GM21576 (cell line): Measurements from ENCODE around the gene ARFRP1.

Experiments used
- ATAC-seq: cut with Tn5 transposase; IDR thresholded peaks from one replicate; pipeline ENCODE4 v1.9.1; 2021; ENCODE audit warnings: mild to moderate bottlenecking, moderate library complexity; ENCODE audit not compliant: unreplicated experiment

The ARFRP1 gene

DNA sequence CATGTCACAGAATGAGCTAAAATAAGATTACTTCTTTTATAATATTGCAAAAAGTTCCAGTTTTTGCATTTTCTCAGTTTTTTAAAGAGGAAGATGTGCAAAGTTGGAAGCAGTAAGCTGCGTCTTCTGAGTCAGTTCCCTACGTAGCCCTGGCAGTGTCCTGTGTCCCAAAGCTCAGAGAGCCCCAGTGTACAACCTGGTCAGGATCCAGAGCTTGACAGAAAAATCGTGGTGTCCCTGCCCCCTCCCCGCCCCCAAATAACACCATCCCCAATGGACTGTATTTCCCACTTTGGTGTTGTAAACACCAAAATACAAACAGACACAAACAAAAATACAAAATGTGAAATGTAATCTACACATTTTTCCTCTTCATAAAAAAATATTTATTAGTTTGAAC is 36.4 kb upstream of the ARFRP1 start:
- ATAC-seq = no peak

DNA sequence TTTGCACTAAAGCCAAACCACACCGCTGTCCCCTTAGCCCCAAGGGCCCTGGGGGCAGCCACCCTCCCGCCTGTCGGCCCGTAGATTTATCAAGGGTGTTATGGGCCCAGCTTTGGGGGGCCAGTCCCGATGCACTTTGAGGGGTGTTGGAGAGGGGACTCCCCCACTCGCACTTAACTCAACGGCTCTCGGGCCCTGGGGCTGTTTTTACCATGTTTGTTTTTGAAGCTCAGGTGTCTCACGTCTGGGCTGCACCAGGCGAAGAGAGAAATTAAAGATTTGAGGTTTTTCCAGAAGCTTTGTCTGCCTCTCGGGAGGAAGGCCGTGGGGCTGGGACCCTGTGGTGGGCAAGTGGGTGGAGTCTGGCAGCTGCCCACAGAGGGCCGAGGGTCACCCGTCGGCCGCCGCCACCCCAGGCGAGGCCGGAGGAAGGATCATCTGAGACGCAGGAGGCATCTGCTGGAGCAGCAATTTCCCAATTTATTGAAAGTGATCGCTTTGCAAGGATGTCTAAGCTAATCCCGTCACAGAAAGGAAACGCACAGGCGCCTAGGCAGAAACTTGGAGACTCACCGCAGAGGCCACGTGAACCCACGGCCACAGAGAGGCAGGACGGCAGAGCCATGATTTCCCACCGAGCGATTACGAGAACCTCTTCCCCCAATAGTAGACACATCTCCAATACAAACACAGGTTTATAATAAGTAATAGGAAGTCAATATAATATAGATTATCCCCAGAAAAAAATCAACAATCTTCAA is 35.6 kb upstream of the ARFRP1 start:
- no peak for ATAC-seq

DNA sequence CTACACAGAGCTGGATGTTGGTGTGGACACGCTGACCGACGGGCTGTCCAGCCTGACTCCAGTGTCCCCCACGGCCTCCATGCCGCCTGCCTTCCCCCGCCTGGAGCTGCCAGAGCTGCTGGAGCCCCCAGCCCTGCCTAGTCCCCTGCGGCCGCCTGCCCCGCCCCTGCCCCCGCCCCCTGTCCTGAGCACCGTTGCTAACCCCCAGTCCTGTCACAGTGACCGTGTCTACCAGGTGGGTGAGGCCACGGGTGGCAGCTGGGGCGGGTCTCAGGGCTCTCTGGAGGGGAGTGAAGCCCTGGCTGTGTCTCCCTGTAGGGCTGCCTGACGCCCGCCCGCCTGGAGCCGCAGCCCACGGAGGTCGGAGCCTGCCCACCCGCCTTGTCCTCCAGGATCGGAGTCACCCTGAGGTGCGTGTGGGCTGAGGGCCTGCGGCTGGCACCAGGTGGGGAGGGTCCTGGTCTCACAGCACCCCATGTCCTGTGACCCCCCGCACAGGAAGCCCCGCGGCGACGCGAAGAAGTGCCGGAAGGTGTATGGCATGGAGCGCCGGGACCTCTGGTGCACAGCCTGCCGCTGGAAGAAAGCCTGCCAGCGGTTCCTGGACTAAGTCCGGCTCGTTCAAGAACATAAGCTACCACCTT is 34.7 kb upstream of the ARFRP1 start:
- no peak for ATAC-seq

DNA sequence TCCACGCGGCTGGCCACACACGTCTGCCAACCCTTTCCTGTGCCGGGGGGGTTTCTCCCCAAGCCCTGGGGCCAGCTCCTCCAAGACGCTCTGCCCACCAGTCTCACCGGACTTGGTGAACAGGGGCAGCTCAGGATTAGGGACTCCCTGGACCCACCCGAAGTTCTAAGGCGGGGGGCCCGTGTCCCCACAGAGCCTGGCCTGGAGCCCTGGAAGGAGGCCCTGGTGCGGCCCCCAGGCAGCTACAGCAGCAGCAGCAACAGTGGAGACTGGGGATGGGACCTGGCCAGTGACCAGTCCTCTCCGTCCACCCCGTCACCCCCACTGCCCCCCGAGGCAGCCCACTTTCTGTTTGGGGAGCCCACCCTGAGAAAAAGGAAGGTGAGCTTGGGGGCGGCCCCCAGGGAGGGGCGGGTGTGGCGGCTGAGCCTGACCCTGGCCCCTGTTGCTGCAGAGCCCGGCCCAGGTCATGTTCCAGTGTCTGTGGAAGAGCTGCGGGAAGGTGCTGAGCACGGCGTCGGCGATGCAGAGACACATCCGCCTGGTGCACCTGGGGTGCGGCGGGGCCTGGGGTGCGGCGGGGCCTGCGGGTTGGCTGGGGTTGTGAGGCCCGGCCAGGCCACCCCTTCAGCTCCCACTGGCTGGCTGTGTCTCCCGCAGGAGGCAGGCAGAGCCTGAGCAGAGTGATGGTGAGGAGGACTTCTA is 34.1 kb upstream of the ARFRP1 start:
- no peak for ATAC-seq

DNA sequence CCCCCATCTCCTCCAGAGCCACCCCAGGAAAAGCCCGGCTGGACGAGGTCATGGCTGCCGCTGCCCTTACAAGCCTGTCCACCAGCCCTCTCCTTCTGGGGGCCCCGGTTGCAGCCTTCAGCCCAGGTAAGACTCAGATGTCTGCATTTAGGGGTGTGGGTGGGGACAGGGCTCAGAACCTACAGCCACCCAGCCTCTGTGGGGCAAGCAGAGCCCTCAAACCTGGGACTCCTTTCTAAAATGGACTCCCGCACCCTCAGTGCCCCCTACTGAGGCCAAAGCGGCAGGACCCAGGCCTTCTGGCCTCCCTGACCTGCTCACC is 33.5 kb upstream of the ARFRP1 start:
- no peak for ATAC-seq

DNA sequence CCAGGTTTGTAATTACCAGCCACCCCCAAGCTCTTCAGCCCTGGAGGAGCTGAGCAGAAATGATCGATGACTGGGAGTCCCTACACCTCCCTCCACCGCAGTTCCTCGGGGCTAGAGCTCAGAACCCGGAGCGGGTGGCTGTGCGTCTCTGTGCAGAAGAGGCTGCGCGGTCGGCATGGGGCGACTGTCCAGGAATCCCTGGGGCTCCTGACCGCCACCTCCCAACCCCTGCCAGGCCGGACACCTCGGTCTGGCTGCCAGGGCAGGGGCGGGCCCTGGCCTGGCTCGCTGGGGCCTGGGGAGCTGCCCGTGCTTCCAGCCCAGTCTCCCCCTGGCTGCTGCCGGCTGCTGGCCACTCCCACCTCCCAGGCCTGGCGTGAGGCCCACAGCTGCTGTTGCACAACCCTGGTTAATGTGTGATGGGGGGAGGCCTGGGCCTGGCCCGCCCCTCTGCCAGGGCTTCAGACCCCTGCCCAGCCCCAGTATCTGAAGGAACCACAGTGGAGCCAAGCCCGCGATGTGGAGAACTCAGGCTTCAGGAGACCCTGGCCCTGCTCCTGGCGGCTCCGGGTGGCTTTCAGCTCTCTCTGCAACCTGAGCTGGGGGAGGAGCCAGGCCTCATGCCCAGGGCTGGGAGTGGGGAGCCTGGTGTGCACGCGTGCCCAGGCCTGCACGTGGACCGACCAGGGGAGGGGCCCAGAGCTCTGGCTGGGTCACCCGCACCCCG is 33.0 kb upstream of the ARFRP1 start:
- ATAC-seq = no peak

DNA sequence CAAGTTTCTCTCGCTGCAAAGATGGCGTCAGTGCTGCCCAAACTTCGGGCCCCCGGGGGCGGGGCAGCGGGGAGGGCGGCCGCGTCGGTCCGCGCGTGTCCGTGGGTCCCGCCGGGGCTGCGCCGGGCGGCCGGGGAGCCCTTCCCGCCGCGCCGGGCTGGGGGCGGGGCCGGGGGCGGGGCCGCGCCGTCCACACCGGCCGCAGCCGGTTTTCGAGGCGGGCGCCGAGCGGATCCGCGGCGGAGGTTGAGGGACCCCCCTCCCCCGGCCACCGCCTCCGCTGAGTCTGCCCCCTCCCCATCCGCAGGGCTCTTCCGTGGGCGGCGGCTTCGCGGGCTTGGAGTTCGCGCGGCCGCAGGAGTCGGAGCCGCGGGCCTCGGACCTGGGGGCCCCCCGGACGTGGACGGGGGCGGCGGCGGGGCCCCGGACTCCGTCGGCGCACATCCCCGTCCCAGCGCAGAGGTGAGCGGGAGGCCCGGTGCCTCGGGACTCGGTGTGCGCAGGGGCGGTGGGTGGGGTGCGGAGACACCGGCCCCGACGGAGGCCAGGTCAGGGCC is 32.4 kb upstream of the ARFRP1 start:
- ATAC-seq = no peak

DNA sequence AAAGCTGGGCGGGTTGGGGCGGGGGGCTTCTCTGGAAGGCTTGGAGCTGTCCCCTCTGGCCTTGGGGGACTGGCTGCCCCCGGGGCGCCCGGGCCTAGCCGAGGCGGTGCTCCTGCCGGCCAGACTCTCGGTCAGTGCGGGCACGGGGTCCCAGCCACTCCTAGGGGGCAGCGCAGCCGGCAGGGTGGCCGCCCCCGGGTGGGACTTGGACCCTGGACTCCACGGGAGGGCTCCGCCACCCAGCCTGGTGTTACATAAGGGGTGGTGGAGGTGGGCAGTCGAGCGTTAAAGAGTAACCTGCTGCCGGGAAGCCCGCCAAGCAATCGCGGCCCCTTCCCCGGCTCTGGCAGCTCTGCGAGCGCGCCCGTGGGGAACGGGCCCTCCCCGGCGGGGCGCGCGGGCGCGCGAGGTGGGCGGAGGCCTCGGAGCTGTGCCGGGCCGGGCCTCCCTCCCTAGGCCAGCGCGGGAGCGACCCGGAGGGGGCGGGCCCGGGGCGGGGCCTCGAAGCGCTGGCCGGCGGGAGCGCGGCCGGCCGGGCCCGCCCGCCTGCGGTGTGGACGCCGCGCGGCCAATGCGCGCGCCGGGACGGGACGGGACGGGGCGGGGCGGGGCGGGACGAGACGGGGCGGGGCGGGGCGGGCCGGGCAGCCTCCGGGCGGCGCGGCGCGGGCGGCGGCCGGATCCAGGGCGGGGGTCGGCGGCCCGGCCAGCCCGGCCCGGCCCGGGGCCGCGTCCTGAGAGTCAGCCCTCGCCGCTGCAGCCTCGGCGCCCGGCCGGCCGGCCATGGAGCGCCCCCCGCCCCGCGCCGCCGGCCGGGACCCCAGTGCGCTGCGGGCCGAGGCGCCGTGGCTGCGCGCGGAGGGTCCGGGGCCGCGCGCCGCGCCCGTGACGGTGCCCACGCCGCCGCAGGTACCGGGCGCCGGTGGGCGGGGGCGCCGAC is 31.6 kb upstream of the ARFRP1 start, which contains the start of gene SLC2A4RG:
Gene SLC2A4RG, plus strand, starts transcription at position 647 of the 940 bp plus-strand sequence. Its CDS starts 137 bp downstream, at position 784.
- no peak for ATAC-seq

DNA sequence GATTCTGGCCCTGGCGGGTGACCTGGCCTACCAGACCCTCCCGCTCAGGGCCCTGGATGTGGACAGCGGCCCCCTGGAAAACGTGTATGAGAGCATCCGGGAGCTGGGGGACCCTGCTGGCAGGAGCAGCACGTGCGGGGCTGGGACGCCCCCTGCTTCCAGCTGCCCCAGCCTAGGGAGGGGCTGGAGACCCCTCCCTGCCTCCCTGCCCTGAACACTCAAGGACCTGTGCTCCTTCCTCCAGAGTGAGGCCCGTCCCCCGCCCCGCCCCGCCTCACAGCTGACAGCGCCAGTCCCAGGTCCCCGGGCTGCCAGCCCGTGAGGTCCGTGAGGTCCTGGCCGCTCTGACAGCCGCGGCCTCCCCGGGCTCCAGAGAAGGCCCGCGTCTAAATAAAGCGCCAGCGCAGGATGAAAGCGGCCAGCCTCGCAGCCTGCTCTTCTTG is 30.9 kb upstream of the ARFRP1 start:
- no peak for ATAC-seq

DNA sequence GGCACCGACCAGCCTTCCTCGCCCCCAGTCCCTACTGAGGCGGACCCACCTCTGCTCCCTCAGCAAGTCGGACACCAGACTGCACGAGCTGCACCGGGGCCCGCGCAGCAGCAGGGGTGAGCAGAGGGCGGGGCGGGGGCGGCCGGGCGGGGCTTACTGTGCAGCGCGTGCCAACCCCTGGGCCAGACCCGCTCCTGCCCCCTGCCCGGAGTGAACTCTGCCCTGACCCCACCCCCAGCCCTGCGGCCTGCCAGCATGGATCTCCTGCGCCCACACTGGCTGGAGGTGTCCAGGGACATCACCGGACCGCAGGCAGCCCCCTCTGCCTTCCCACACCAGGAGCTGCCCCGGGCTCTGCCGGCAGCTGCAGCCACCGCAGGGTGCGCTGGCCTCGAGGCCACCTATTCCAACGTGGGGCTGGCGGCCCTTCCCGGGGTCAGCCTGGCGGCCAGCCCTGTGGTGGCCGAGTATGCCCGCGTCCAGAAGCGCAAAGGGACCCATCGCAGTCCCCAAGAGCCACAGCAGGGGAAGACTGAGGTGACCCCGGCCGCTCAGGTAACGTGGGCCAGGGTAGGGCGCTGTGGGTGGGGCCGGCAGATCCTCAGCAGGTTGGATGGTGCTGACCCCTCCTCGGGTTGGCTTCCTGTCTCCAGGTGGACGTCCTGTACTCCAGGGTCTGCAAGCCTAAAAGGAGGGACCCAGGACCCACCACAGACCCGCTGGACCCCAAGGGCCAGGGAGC is 30.3 kb upstream of the ARFRP1 start:
- ATAC-seq = no peak

DNA sequence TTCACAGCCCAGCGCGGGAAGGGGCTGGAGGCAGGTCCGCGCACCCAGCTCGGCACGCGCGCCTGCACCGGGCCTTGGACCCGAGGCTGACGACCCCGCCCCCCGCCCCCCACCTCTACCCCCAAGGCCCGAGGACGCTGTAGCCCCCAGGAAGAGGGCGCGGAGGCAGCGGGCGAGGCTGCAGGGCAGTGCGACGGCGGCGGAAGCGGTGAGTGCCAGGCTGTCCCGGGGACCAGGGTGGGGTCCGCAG is 29.8 kb upstream of the ARFRP1 start:
- ATAC-seq = no peak

DNA sequence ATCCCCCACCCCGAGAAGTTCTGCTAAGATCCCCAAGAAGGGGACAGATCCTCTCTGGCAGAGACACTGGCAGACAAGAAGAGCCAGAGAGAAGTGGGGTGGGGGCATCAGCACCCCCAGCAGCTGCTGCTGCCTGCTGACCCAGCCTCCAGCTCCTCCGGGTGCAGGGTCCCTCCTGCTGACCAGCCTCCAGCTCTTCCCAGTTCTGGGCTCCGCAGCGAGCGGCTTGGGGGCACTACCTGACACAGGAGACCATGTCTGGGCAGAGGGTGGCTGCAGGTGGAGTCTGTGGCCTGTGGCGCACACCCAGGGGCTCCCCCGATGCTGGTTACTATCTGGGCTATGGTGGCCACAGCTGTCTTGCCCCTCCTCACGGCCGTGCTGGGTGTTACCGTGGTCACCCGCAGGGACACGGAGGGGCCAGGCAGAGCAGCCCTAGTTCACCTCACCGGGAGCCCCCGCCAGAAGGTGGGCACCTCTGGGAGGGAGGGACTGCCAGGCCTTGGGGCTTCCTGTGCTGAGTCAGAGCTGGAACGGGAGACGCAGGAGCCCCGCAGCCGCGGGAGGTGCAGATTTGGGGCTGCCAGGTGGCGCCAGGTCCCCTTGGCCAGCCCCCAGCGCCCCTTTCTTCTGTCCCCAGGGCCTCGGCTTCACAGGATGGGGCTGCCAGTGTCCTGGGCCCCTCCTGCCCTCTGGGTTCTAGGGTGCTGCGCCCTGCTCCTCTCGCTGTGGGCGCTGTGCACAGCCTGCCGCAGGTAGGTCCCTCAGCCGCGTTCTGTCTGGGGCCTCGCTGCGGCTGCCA is 29.3 kb upstream of the ARFRP1 start:
- no peak for ATAC-seq

DNA sequence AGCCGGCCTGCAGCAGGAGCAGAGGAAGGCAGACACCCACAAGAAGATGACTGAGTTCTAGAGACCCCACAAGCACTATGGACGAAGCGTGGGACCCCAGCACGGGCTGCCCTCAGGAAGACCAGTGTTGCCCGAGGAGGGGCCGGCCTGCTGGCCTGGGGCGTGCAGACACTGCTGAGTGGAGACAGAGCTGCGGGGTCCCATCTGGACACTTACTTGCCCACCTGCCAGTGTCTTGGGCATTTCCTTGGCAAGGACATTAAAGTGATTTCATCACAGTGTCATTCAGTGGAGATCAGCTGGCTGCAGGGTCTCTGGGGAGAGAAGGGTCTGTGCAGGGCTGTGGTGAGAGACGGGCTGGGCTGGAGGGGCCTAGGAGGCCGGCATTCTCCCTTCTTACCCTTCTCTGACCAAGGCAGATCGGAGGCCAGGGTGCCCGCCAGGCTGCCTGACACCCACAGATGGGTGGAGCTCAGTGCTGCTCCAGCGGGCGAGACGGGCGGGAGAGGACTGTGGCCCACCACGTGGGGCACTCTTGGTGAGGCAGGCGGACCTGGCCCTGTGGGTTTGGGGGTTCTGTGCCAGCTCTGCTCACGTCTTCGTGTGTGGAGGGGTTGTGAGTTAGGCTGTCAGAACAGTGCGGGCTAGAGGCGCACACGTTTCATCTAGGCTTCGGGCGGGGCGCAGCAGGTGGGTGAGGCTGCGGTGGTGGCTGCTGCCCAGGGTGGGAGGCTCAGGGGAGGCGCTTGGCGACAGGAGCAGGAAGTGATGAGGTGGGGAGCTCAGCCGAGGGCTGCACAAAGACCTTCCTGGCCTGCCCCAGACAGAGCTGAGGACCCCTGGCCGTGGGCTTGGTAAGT is 28.3 kb upstream of the ARFRP1 start, which contains the start of gene LIME1:
Gene LIME1, plus strand, starts transcription at position 806 of the 860 bp plus-strand sequence. CDS start 886 bp downstream, outside the sequence.
- no peak for ATAC-seq

DNA sequence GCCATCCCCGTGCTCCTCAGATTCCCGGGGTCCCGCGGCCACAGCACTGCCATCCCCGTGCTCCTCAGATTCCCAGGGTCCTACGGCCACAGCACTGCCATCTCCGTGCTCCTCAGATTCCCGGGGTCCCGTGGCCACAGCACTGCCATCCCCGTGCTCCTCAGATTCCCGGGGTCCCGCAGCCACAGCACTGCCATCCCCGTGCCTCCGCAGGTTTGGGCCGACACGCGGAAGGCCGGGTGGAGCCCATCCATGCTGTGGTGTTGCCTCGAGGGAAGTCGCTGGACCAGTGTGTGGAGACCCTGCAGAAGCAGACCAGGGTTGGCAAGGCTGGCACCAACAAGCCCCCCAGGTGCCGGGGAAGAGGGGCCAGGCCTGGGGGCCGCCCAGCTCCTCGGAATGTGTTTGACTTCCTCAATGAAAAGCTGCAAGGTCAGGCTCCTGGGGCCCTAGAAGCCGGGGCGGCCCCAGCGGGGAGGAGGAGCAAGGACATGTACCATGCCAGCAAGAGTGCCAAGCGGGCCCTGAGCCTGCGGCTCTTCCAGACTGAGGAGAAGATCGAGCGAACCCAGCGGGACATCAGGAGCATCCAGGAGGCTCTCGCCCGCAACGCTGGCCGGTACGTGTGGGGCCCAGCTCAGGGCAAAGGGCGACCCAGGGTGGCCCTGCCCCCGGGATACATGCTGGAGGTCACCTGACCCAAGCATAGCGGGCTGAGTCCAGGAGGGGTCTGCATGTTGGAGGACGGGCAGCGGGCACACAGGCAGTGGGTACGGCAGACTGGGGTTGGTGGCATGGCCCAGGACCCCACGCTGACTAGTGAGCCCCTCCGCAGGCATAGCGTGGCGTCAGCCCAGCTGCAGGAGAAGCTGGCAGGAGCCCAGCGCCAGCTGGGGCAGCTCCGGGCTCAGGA is 27.4 kb upstream of the ARFRP1 start:
- ATAC-seq = no peak

DNA sequence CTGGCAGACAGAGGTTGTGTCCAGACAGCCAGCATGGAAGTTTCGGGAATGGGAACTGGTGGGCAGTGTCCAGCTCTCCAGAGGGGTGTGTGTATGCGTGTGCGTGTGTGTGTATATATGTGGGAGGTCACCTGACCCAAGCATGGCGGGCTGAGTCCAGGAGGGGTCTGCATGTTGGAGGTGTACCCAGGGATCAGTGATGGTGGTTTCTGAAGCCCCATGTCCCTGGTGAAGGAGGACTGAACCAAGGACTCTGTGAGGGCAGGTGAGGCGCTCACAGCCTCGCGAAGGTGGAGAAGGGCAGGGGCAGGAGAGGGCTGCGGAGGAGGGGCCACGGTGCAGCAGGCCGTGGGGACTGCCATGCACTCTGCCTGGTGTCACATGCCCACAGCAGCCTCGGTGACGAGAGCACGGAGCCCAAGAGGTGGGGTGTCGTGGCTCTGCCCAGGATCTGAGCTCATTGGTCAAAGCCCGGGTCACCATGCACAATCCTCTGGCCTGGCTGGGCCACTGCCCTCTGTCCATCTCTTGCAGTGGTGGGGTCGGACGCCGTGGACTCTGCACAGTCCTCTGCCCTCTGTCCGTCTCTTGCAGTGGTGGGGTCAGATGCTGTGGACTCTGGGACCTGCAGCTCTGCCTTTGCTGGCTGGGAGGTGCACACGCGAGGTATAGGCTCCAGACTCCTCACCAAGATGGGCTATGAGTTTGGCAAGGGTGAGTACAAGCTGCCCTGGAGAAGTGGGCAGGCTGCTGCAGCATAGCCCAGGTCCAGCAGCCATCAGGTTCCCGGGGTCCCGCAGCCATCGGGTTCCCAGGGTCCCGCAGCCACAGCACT is 26.6 kb upstream of the ARFRP1 start:
- no peak for ATAC-seq

DNA sequence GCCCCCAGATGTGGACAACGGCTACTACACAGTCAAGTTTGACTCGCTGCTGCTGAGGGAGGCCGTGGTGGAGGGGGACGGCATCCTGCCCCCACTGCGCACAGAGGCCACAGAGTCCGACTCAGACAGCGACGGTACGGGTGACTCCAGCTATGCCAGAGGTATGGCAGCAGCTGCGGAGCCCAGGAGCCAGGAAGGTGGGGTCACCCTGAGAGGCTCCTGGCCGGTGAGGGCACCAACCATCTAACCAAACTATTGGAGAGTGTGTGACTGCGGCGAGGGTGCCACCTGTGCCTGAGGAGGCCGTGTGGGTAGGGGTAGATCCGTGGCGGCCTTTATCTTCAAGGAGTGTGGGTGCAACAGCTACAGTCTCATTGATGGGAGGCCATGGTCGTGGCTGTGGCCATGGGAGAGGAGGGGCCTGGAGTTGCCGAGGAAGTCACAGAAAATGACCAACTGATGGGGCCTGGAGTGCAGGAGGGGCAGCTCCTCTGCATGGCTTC is 25.9 kb upstream of the ARFRP1 start:
- no peak for ATAC-seq
